ENCODE measurements around the gene PARVG. TPM values are rescaled to one million over a fixed set of nuclear protein-coding genes. Genes with fewer than 3 reads are reported as not detected.

The PARVG gene
- total and polyA plus RNA-seq, 2 of the 8 experiments (the other 6 are each of a cell fraction or from before 2014, with no cell fraction given) = 0.37 to 1.5 TPM

GRCh38 chr22:44151676-44152075, 29.0 kb upstream of the PARVG start:
- Histone ChIP-seq H4K8ac (ENCODE audit: extremely low read depth, insufficient read depth, low read length) (no peak overlapping the region), H4K5ac (ENCODE audit: insufficient read length, low read depth, low read length) (no peak overlapping the region), H3K9ac (replicated peaks in 1 of 4; ENCODE audit: extremely low read depth in 1 of 4, low read depth in 3 of 4, low read length in 3 of 4) (no peak overlapping the region), H3K56ac (replicated peaks; ENCODE audit: insufficient read length, low read depth, low read length) (no peak overlapping the region), H2BK20ac (ENCODE audit: low read length) (no peak overlapping the region), H2AFZ (ENCODE audit: low read length) (no peak overlapping the region), H3K4me1 (replicated peaks in 1 of 4; ENCODE audit: control insufficient read depth in 3 of 4, insufficient read depth in 4 of 4, low read length in 3 of 4) (peaks cover 14 to 26% (median 23%) of the 10 kb centered on the region in 4 experiments), H3K79me1 (ENCODE audit: low read depth, low read length) (no peaks in the 10 kb centered on the region; the same call in 1 of the 2 replicates), H3K23me2 (ENCODE audit: low read depth, low read length) (peaks cover 12% of the 10 kb centered on the region), H3K4me2 (ENCODE audit: insufficient read depth in 1 of 2, low read depth in 2 of 2, low read length in 2 of 2) (no peak overlapping the region), H3K27ac (ENCODE audit: low read depth, low read length) (no peak overlapping the region), H3K14ac (ENCODE audit: insufficient read length) (no peak overlapping the region), H4K91ac (replicated peaks; ENCODE audit: insufficient read length, low read length) (peak overlapping the region; percentile 68), H2BK120ac (replicated peaks; ENCODE audit: low read depth, low read length) (peak overlapping the region; percentile 10), H3K9me3 (ENCODE audit: insufficient read depth in 2 of 2, low read depth in 1 of 2, low read length in 1 of 2) (no peaks in the 10 kb centered on the region), H3K27me3 (replicated peaks in 1 of 4; ENCODE audit: control insufficient read depth in 3 of 4, extremely low read depth in 1 of 4, insufficient read depth in 3 of 4, low read length in 3 of 4) (no peaks in the 10 kb centered on the region), H3K36me3 (ENCODE audit: control insufficient read depth in 2 of 4, insufficient read depth in 4 of 4, low read length in 3 of 4) (no peaks in the 10 kb centered on the region), H3K4me3 (ENCODE audit: extremely low read depth in 1 of 4, insufficient read depth in 2 of 4, low read depth in 3 of 4, low read length in 4 of 4) (no peak overlapping the region), H2AK5ac (ENCODE audit: low read depth, low read length) (peak overlapping the region; percentile 93; the same call in 1 of the 2 replicates), H4K20me1 (replicated peaks in 1 of 2; ENCODE audit: control insufficient read depth in 1 of 2, insufficient read depth in 2 of 2, low read length in 2 of 2) (no peaks in the 10 kb centered on the region), H3K23ac (ENCODE audit: insufficient read length) (no peak overlapping the region), H2BK12ac (ENCODE audit: low read depth, low read length) (peak overlapping the region; percentile 98), H3K18ac (ENCODE audit: extremely low read depth, low read length) (peak overlapping the region; percentile 24; the same call in 1 of the 2 replicates), H2BK15ac (ENCODE audit: low read length) (peak overlapping the region; percentile 46; the same call in 1 of the 2 replicates), H3K79me2 (ENCODE audit: control insufficient read depth in 1 of 2, insufficient read depth in 2 of 2, low read length in 2 of 2) (no peaks in the 10 kb centered on the region), H3K4ac (replicated peaks; ENCODE audit: insufficient read length, low read depth, low read length) (no peak overlapping the region), H2BK5ac (ENCODE audit: low read depth, low read length) (peak overlapping the region; percentile 48; the same call in 1 of the 2 replicates)
- ChIA-PET POLR2A (ENCODE audit: partially characterized antibody) (interaction anchor here (1.0 kb wide), 1 partner anchor 33 kb away, joined by 4 read pairs; no protein-coding TSS in a partner anchor), CTCF (ENCODE audit: partially characterized antibody) (interaction anchor here (0.8 kb wide), 1 partner anchor 474 kb away, joined by 3 read pairs; no protein-coding TSS in a partner anchor)
- WGBS, 2 experiments (ENCODE audit: extremely low coverage in 1 of 2, insufficient coverage in 1 of 2, insufficient read length in 1 of 2, insufficient replicate concordance in 2 of 2, low coverage in 1 of 2, low lambda C conversion rate in 2 of 2, missing lambda C conversion rate in 1 of 2) = 86% methylated on average over 4 of the region's 4 CpGs; no CpG with 5 or more reads in 1 of the 2 experiments
- DNase-seq (ENCODE audit: low read depth in 1 of 2, low spot score in 2 of 2) = no peak
- FAIRE-seq = no peak
- TF ChIP-seq POLR2AphosphoS5 (IDR thresholded peaks at IDR 0.05; ENCODE audit: low read depth, low read length) = no peak
- no peak for TF ChIP-seq CREB1 (IDR thresholded peaks at IDR 0.05)
- no peak for TF ChIP-seq KDM1A (IDR thresholded peaks at IDR 0.05; ENCODE audit: borderline replicate concordance, low read length)
- TF ChIP-seq ASH2L (IDR thresholded peaks at IDR 0.05; ENCODE audit: low read length) = no peak
- TF ChIP-seq, protein P1, sequence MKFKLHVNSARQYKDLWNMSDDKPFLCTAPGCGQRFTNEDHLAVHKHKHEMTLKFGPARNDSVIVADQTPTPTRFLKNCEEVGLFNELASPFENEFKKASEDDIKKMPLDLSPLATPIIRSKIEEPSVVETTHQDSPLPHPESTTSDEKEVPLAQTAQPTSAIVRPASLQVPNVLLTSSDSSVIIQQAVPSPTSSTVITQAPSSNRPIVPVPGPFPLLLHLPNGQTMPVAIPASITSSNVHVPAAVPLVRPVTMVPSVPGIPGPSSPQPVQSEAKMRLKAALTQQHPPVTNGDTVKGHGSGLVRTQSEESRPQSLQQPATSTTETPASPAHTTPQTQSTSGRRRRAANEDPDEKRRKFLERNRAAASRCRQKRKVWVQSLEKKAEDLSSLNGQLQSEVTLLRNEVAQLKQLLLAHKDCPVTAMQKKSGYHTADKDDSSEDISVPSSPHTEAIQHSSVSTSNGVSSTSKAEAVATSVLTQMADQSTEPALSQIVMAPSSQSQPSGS (IDR thresholded peaks at IDR 0.05; ENCODE audit: low read length) = no peak
- TF ChIP-seq MAFK (IDR thresholded peaks at IDR 0.05; ENCODE audit: low read depth, low read length) = no peak
- TF ChIP-seq RBBP5 (IDR thresholded peaks at IDR 0.05; ENCODE audit: borderline replicate concordance, low read depth, low read length) = no peak
- TF ChIP-seq RAD21 (IDR thresholded peaks at IDR 0.05 in 1 of 2, conservative IDR thresholded peaks at IDR 0.05 in 1 of 2; ENCODE audit: low read depth in 2 of 2, low read length in 2 of 2) = no peak
- TF ChIP-seq, protein P2, sequence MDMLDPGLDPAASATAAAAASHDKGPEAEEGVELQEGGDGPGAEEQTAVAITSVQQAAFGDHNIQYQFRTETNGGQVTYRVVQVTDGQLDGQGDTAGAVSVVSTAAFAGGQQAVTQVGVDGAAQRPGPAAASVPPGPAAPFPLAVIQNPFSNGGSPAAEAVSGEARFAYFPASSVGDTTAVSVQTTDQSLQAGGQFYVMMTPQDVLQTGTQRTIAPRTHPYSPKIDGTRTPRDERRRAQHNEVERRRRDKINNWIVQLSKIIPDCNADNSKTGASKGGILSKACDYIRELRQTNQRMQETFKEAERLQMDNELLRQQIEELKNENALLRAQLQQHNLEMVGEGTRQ (IDR thresholded peaks at IDR 0.05; ENCODE audit: low read length) = no peak
- TF ChIP-seq NRF1 (IDR thresholded peaks at IDR 0.05; ENCODE audit: low read depth, low read length) = no peak
- TF ChIP-seq JUND (IDR thresholded peaks at IDR 0.05; ENCODE audit: low read length) = no peak
